CD4-positive, alpha-beta T cell treated with Interleukin-1 beta for 1 hour (primary cell): ENCODE data around the gene NKAIN4.

Experiments
- DNase-seq, 2 donors: peaks; one replicate each; pipeline ENCODE4 v3.0.0-alpha.2; 2020 to 2022

The NKAIN4 gene

GRCh38 chr20:63254232-63254605 lies at the start of gene NKAIN4:
Gene NKAIN4 (minus strand): TSS chr20:63254463. CDS start chr20:63254450, 13 bp downstream.
- DNase-seq = no peak

DNA sequence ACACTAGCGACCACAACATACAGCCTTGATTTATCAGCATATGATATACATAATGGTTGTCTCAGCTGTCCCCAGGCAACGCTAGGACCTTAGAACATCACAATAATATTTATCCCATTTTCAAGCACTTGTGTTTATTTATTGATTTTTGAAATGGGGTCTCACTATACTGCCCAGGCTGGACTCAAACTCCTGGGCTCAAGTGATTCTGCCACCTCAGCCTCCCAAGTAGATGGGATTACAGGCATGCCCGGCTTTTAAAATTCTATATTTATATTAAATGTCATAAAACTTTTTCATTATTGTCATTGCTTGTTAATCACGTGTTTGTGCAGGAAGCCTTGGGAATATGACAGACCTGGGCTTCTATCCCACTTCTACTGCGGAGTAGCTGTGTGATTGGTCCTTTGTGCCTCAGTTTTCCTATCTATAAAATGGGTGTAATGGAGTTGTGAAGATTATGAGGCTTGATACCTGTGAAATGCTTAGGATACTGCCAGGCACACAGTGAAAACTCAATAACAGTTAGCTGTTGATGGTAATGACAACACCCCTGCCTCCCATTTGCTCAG lies 48.9 kb upstream of the NKAIN4 start:
- DNase-seq = no peak

GRCh38 chr20:63301671-63302070 lies 47.4 kb upstream of the NKAIN4 start:
- DNase-seq = no peak

- DNase-seq = no peak
These were observed 44.6 kb upstream of the NKAIN4 start for GRCh38 chr20:63298731-63299312.

DNA sequence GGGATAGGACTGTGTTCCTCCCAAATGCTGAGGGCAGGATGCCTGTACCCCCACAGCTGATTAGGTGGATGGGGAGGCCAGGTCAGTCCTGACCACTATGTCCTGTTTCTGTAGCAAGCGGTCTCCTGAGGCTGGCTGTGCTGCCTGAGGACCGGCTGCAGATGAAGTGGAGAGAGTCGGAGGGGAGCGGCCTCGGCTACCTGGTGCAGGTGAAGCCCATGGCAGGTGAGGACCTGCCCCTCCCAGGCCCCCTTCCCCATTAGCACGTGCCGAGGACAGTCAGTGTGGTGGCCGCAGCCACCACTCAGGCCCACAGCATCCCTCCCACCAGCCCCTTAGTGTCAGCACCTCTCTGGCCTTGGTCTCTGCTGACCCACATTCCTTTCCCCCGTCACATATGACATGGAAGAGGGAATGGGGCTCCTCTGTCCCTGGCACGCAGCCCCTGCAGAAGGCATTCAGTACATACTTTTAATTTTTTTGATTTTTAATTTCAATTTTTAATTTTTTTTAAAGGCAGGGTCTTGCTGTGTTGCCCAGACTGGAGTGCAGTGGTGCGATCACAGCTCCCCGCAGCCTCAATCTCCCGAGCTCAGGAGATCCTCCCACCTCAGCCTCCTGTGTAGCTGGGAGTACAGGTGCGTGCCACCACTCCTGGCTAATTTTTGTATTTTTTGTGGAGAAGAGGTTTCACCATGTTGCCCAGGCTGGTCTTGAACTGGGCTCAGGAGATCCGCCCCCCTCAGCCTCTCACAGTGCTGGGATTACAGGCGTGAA lies 43.7 kb upstream of the NKAIN4 start:
- DNase-seq = no peak

GRCh38 chr20:63297371-63297781 lies 43.1 kb upstream of the NKAIN4 start:
- DNase-seq = no peak

DNA sequence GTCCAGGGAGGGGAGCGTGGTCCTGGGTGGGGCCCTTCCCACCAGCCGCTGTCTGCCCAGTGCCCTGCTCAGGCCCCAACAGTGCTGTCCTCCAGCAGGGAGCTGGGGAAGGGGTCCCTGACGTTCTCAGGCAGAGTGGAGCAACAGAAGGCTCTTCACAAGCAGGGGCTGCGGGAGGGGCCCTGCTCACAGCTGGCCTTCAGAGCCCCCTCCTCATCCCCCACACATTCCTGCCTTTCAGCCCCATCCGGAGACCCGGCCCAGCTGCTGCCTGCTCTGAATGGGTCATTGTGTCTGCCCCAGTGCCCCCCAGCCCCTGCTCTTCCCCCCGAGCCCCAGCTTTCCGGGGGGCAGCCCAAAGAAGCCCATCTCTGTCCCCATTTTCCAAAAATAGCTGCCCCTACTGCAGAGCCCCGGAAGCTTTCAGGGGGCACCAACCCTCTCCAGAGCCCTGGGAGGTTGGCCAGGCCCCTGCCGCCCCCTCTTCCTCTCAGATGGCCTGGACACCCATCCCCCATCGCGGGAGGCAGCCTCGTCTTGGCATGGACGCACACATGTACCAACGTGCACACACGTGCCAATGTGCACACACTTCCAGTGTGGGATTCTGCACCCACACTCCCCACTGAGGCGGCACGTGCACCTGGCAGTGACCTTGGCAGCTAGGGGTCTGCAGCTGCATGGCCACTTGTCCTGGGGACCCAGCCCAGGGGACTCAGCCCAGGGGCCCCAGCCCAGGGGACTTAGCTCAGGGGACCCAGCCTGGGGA lies 42.5 kb upstream of the NKAIN4 start:
- no peak for DNase-seq

DNA sequence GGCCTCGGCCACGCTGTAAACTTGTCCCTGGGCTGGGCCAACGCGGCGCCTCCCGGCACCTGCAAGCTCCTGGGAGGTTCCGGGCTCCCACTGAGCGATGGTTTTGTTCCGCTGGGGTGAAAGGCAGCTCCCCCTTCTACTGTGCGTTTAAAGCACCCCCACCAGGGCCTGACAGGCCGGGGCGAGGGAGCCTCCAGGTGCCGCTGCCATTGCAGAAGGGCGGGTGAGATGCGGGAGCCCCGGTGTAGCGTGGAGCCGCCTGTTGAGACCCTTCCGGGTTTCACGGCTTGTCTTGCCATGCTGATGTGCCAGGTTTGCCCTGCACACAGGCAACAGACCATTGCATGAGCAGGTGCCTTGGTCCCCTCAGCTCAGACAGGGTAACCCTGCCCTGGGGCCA lies 41.6 kb upstream of the NKAIN4 start:
- DNase-seq = no peak

GRCh38 chr20:63295422-63295821 lies 41.2 kb upstream of the NKAIN4 start:
- DNase-seq = peak in 1 of 2 donors; percentile 12

DNA sequence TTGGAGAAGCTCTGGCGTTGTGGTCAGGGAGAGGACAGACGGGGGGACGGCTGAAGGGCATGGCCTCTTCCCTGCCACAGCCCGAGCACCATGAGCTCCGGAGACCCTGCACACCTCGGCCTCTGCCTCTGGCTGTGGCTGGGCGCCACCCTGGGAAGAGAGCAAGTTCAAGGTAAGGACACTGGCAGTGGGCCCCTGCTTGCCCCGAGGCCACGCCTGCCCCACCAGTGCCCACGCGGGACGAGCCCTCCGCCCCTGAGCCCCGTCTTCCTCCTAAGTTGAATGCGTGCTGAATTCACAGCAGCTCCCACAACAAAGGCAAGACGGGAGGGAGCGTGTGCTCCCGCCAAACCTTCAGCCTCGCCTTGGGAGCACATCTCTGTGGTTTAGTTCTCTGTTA lies 40.8 kb upstream of the NKAIN4 start:
- DNase-seq = no peak

- no peak for DNase-seq
These were observed 40.3 kb upstream of the NKAIN4 start for GRCh38 chr20:63294536-63294900.

DNA sequence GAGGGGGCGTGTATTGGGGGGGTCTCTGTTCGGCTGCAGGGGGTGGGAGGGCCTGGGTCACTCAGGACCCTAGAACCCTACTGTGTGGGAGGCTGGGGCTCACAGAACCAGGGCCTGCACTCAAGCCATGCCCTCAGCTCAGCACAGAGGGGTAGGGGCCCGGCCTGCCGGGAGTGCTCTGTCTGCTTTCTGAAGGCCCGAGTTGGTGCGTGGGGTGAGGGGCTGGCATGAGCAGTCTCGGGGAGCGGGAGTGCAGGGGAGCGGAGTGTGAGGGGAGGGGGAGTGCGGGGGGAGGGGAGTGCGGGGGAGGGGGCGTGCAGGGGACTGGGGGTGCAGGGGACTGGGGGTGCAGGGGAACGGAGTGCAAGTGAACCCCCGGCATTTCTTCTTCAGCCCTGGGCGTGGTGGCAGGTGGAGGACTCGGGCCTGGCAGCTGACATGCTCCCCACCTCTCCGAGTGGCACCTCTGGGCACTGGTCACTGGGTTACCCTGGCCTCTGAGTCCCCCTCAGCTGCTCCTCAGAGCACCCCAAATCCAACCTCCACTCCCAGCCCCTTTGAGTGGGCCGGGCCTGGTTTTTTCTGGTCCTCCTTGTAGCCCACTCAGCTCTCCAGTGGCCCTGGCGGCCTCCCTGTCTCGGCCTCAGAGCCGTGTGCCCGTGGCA lies 39.7 kb upstream of the NKAIN4 start:
- no peak for DNase-seq

DNA sequence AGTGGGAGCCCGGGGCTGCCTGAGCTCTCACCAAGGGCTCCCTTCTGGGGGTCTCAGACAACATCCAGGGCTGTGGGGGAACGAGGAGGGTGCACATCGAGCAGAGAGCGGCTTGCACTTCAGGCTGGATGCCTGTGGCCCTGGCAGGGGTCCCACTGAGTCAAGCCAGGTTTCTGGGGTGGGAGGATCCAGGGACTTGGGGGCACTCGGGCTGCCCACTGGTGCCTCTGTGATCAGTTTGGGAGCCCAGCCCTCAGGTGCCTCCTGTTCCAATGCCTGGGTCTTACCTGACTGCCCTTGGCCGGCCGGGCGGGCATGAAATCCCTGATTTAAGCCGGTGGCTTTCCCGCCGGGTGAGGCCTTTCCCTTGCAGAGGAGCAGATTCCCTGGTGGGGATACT lies 39.2 kb upstream of the NKAIN4 start:
- no peak for DNase-seq

GRCh38 chr20:63292904-63293303 lies 38.6 kb upstream of the NKAIN4 start, which contains the start of gene COL20A1:
Gene COL20A1 (plus strand): TSS chr20:63293186. CDS start chr20:63295108, 1,922 bp downstream.
- no peak for DNase-seq

DNA sequence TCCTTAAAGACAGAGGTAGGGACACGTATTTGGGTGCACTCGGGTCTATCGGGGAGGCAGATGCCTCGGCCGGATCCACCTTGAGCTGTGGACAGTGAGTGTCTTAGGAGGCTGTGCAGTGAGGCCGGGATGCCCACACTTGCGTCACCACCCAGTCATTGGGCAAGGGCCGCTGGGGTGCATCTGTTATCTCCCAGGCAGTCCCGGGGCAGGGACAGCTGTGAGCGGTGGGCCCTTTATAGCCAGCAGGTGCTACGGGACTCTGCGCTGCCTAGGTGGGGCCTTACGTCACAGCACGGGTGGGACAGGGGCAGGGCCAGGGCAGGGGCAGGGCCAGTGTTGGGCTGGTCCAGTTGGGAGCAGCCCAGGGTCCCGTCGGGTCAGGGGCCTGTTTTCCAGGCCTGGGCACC lies 38.0 kb upstream of the NKAIN4 start:
- no peak for DNase-seq

GRCh38 chr20:63291811-63292210 lies 37.5 kb upstream of the NKAIN4 start:
- DNase-seq = no peak

- peak; percentile 37 to 54 for DNase-seq
These were observed 36.6 kb upstream of the NKAIN4 start for GRCh38 chr20:63290677-63291472.

GRCh38 chr20:63290136-63290676 lies 35.9 kb upstream of the NKAIN4 start:
- DNase-seq = no peak

DNA sequence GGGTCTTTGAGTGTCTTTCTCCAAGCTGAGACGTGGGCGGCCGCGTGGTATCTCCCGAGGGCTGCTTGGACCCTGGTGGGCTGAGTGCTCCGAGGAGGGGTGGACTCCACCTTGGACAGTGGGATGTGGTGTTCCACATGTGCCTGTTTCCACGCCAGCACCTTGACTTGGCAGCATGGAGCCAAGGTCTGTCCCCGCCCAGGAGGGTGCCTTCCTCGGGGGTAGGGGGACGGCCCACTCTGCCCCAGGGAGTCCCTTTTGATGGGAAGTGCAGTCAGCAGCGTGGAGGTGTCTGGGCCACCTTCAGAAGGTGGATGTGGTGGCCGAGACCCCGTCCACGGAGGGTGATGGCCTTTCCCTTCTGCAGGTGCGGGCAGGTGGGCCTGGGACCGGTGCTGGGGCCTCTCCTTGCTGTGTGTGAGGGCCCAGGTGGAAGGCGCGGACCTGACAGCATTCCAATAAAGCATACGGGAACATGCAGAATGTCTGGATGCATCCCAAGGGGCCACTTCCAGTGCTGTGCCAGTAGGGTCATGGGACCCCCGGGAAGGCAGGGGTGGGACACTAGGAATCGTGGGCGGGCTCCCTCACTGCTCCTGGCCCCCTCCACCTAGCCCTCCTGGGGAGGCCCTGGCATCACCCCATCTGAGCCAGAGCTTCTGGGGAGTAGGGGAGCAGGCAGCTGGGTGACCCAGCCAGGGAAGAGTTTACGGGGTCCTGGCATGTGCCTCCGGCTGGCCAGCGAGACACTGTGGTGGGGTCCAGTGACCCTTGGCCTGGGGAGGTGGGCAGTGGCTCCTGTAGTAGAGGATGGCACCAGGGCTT lies 35.3 kb upstream of the NKAIN4 start:
- no peak for DNase-seq

DNA sequence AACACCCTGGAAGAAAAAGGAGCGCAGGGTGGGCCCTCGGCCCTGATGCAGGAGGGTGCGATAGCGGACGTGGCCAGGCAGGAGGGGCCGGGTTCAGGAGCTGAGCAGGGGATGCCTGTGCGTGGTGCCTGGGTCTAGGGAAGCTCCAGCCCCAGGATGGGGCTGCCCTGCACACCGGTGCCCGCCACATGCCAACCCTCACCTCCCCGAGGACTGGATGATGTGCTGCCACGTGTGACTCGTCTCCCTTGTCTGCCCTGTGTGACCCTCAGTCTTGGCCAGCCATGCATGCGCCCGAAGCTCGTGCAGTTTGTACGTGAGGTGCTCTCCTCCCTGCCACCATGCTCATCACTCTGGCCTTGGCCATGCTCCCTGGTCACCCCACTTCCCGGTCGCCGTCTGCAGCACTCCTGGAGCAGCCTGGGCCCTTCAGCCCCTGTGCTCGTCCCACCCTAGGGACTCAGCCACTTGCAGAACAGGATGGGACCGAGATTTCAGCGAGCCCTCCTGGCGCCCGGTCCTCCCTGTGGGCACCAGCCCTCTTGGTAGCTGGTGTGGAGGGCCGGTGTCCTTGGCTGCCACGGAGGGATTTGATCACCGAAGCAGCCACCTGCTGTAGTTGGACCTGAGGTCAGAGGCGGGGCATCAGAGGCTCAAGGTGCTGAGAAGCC lies 34.5 kb upstream of the NKAIN4 start:
- no peak for DNase-seq
